HL-60 (cell line): Measurements from ENCODE around the gene MIF.

Experiments
- DNase-seq, 2 experiments: peaks; one replicate each; pipeline ENCODE4 v3.0.0-alpha.2; 2010 to 2020; ENCODE audit warnings: low read depth in 1 of 2, low spot score in 1 of 2
- H3K27ac ChIP-seq: fragments of 250-450 bp; sonication (Bioruptor Pico); replicated peaks from 2 replicates; pipeline ENCODE4 v1.5.1; 2020; ENCODE audit warnings: mild to moderate bottlenecking, moderate library complexity
- H3K27me3 ChIP-seq: fragments of 250-450 bp; sonication (Bioruptor Pico); 2 replicates; pipeline ENCODE4 v1.5.1; 2021; ENCODE audit warnings: mild to moderate bottlenecking, moderate library complexity; ENCODE audit not compliant: insufficient read depth, poor library complexity, severe bottlenecking
- H3K4me3 ChIP-seq: replicated peaks from 2 replicates; pipeline ENCODE4 v1.5.1; 2011; ENCODE audit warnings: mild to moderate bottlenecking, control low read depth, low read length; ENCODE audit not compliant: insufficient read depth
- GABPA ChIP-seq: IDR thresholded peaks from 2 replicates; pipeline ENCODE4 v1.6.1; 2012; ENCODE audit warnings: low read depth
- POLR2AphosphoS5 ChIP-seq: IDR thresholded peaks from 2 replicates; pipeline ENCODE4 v1.6.1; 2012; ENCODE audit warnings: low read depth
- SPI1 ChIP-seq: IDR thresholded peaks from 2 replicates; pipeline ENCODE4 v1.6.1; 2012; ENCODE audit warnings: low read depth, mild to moderate bottlenecking, borderline replicate concordance
- TF ChIP-seq, protein P1 (sequence below): IDR thresholded peaks from one replicate; pipeline ENCODE4 v1.5.1; 2011; ENCODE audit warnings: low read length, control low read depth, inconsistent platforms; ENCODE audit not compliant: insufficient read depth
- TF ChIP-seq, protein P2 (sequence below): IDR thresholded peaks from 2 replicates; pipeline ENCODE4 v1.6.1; 2012; ENCODE audit warnings: low read depth; ENCODE audit not compliant: insufficient replicate concordance

MIF gene

DNA sequence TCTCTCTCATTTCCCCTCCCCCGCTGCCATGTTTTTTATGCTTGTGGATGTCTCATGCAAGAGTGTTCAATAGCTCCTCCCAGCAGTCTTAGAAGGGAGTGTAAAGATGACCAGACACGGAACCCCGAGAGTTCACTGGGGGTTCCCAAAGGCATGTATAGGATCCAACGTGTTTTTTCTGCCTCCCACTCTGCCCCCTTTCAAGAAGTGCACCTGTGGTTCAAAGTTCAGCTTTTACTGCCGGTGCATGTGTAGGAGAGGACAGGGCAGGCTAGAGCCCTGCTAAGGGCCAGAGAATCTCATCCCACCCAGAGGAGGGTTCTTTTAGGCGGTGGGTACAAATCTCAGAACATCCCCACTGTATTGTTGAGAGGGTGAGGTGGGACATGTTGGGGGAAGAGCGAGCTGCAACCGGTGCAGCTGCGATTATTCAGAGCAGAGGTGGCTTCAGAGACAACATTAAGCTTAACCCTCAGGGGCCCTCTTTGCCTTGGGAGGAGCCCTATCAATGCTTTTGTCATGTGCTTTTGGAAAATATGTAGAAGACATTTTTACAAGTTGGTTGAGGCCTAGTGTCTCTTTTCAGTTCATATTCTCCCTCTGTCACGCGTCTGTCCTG, 14.5 kb downstream of the MIF start:
- no peak for DNase-seq
- no peak for TF ChIP-seq SPI1
- TF ChIP-seq, protein P1, sequence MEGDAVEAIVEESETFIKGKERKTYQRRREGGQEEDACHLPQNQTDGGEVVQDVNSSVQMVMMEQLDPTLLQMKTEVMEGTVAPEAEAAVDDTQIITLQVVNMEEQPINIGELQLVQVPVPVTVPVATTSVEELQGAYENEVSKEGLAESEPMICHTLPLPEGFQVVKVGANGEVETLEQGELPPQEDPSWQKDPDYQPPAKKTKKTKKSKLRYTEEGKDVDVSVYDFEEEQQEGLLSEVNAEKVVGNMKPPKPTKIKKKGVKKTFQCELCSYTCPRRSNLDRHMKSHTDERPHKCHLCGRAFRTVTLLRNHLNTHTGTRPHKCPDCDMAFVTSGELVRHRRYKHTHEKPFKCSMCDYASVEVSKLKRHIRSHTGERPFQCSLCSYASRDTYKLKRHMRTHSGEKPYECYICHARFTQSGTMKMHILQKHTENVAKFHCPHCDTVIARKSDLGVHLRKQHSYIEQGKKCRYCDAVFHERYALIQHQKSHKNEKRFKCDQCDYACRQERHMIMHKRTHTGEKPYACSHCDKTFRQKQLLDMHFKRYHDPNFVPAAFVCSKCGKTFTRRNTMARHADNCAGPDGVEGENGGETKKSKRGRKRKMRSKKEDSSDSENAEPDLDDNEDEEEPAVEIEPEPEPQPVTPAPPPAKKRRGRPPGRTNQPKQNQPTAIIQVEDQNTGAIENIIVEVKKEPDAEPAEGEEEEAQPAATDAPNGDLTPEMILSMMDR: no peak
- no peaks in the 10 kb centered on the region for H3K27me3 ChIP-seq
- no peak overlapping the region for H3K27ac ChIP-seq
- H3K4me3 ChIP-seq: no peak overlapping the region

DNA sequence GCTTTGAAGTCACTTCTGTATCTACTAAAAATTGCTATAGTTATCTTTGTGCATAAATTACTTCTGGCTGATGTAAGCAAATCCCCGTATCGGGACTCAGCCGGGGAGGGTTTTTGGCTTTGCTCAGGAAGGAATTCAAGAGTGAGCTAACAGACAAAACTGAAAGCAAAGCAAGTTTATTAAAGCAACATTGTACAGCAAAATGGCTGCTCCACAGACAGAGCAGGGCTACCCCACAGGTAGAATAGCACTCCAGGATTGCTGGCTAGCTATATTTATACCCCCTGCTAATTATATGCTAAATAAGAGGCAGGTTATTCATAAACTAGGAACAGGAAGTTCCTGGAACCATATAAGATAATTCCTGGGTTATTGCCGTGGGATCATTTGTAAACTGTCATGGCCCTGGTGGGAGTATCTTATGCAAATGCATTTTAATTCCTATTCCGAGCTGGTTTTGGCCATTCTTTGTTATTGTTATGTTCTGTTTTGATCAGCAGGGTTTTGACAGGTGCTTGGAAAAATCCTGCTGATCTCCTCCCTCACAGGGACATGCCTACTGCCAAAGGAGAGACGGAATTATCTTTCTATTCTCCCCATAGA, 15.2 kb downstream of the MIF start:
- no peak overlapping the region for H3K27ac ChIP-seq
- no peak for TF ChIP-seq POLR2AphosphoS5
- TF ChIP-seq, protein P2, sequence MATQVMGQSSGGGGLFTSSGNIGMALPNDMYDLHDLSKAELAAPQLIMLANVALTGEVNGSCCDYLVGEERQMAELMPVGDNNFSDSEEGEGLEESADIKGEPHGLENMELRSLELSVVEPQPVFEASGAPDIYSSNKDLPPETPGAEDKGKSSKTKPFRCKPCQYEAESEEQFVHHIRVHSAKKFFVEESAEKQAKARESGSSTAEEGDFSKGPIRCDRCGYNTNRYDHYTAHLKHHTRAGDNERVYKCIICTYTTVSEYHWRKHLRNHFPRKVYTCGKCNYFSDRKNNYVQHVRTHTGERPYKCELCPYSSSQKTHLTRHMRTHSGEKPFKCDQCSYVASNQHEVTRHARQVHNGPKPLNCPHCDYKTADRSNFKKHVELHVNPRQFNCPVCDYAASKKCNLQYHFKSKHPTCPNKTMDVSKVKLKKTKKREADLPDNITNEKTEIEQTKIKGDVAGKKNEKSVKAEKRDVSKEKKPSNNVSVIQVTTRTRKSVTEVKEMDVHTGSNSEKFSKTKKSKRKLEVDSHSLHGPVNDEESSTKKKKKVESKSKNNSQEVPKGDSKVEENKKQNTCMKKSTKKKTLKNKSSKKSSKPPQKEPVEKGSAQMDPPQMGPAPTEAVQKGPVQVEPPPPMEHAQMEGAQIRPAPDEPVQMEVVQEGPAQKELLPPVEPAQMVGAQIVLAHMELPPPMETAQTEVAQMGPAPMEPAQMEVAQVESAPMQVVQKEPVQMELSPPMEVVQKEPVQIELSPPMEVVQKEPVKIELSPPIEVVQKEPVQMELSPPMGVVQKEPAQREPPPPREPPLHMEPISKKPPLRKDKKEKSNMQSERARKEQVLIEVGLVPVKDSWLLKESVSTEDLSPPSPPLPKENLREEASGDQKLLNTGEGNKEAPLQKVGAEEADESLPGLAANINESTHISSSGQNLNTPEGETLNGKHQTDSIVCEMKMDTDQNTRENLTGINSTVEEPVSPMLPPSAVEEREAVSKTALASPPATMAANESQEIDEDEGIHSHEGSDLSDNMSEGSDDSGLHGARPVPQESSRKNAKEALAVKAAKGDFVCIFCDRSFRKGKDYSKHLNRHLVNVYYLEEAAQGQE: no peak
- TF ChIP-seq SPI1: no peak
- TF ChIP-seq, protein P1: no peak
- TF ChIP-seq GABPA: no peak

DNA sequence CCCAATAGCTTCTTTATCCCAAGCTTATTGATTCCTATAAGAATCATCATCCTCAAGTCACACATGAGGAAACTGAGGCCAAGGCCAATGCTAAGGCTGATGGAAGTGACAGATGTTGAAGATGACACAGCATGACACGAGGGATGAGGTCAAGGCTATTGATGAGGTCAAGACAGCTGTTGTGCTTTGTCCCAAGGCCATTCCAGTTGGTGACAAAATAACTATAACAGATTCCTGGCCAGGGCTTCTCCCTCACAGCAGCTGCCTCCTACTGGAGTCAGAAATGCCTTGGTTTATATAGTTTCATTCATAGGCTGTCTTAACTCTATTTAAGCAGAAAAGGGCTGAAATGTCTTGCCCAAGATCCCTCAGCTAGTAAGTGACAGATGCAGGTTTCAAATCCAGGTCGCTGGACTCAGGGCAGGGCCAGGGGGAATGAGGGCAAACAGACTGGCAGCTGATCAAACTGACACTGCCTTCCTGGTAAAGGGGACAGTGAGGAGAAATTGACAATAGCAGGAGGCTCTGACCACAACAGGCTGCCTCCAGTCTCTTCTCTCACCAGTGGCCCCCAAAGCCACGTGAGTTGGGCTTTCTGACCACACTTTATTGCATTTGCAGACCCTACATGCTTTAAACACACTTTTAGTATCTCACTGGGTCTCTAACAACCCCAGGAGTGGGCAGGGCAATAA, 16.5 kb downstream of the MIF start:
- no peak for DNase-seq
- TF ChIP-seq, protein P2: no peak
- TF ChIP-seq GABPA (no peak), SPI1 (no peak), POLR2AphosphoS5 (no peak)
- TF ChIP-seq, protein P1: no peak
- H3K27ac ChIP-seq: no peak overlapping the region
- no peak overlapping the region for H3K4me3 ChIP-seq
- H3K27me3 ChIP-seq: no peaks in the 10 kb centered on the region

More for the DNA sequence above, 15.2 kb downstream of the MIF start:
- H3K27me3 ChIP-seq: no peaks in the 10 kb centered on the region
- no peak for DNase-seq
- no peak overlapping the region for H3K4me3 ChIP-seq
